Mucosa of rectum (tissue), 2 donors: ENCODE results near the gene ZNRD2.

ENCODE experiments used
- H3K27ac ChIP-seq, 2 donors: one replicate each; pipeline ENCODE4 v1.7.0; 2013; ENCODE audit warnings: inconsistent platforms in 2 of 2, low read depth in 2 of 2, low read length in 2 of 2
- H3K27me3 ChIP-seq, 2 donors: one replicate each; pipeline ENCODE4 v1.7.0; 2013; ENCODE audit warnings: low read length in 2 of 2; ENCODE audit not compliant: control insufficient read depth in 2 of 2, insufficient read depth in 2 of 2
- H3K36me3 ChIP-seq, 2 donors: one replicate each; pipeline ENCODE4 v1.7.0; 2013; ENCODE audit warnings: low read length in 2 of 2; ENCODE audit not compliant: control insufficient read depth in 2 of 2, insufficient read depth in 2 of 2
- H3K4me1 ChIP-seq, 2 donors: one replicate each; pipeline ENCODE4 v1.7.0; 2013; ENCODE audit warnings: low read length in 2 of 2, mild to moderate bottlenecking in 1 of 2; ENCODE audit not compliant: control insufficient read depth in 2 of 2, insufficient read depth in 2 of 2
- H3K4me3 ChIP-seq, 2 donors: one replicate each; pipeline ENCODE4 v1.7.0; 2013; ENCODE audit warnings: low read length in 2 of 2
- H3K9ac ChIP-seq, 2 donors: one replicate each; pipeline ENCODE4 v1.7.0; 2013; ENCODE audit warnings: low read length in 2 of 2, low read depth in 1 of 2, mild to moderate bottlenecking in 1 of 2
- H3K9me3 ChIP-seq, 2 donors: one replicate each; pipeline ENCODE4 v1.7.0; 2013; ENCODE audit warnings: low read length in 2 of 2; ENCODE audit not compliant: control insufficient read depth in 2 of 2
- donor health status: healthy.
- donor health status: Normal muscosa, but diverticular disease.

ZNRD2 gene

DNA sequence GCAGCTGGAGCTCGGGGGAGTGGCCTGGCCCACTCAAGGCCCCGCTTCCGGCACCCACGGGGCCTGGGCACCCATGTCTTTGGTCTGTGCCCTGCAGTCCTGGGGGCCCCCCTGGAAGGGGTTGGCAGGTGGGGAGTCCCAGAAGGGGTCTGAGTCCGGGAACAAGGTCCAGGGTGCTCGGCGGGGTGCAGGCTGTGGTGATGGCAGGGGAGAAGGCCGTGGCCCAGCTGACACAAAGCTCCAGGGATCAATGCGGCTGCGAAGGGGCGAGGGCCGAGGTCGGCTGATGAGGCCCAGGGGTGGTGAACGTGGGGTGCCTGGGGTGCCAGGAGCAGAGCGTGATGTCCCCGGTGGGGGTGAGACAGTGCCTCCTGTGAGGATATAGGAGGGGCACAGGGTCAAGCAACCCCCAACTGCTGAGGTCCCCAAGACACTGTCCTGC lies 28.0 kb downstream of the ZNRD2 start:
- peaks cover 26 to 31% of the 10 kb centered on the region in 2 donors for H3K36me3 ChIP-seq
- H3K9ac ChIP-seq: no peak overlapping the region
- H3K27ac ChIP-seq: no peak overlapping the region
- H3K27me3 ChIP-seq: no peaks in the 10 kb centered on the region
- no peaks in the 10 kb centered on the region for H3K9me3 ChIP-seq
- H3K4me3 ChIP-seq: no peak overlapping the region
- peaks cover 0 to 8% of the 10 kb centered on the region in 2 donors for H3K4me1 ChIP-seq

DNA sequence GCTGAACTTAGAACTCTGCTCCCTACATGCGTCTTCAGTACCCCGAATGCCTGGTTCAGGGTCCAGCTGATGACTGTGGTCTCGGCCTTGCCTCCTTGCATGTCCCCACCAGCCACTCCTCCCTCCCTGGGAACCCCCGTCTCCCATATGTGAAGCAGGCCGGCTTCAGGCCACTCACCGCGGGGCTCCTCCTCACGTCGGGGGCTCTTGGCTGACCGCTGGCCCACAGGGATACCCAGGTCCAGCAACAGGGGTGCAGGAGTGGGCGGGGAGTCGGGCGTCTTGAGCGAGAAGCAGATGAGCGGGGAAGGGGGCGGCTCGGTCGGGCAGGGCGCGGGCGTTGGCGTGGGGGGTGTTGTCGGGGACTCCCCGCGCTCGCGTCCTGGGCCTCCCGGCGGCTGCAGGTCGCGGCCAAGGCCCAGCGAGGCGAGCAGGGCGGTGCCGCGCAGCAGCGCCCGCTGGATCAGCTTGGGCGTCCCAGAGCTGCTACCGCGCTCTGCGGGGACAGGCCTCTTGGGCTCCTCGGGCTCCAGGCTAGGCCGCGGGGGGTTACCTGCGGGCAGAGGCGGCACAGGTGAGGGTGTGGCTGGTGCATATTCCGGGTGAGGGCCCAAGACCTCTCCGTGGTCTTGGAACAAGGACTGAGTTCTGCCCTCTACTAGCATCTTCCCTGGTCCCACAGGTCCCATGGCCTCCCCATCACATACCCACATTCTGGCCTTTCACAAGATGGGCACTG lies 29.1 kb downstream of the ZNRD2 start:
- no peak overlapping the region for H3K4me3 ChIP-seq
- H3K27ac ChIP-seq: no peak overlapping the region
- peaks cover 0 to 8% of the 10 kb centered on the region in 2 donors for H3K4me1 ChIP-seq
- H3K27me3 ChIP-seq: no peaks in the 10 kb centered on the region
- H3K9ac ChIP-seq: no peak overlapping the region
- H3K9me3 ChIP-seq: no peaks in the 10 kb centered on the region
- H3K36me3 ChIP-seq: peaks cover 34% of the 10 kb centered on the region in 2 donors

DNA sequence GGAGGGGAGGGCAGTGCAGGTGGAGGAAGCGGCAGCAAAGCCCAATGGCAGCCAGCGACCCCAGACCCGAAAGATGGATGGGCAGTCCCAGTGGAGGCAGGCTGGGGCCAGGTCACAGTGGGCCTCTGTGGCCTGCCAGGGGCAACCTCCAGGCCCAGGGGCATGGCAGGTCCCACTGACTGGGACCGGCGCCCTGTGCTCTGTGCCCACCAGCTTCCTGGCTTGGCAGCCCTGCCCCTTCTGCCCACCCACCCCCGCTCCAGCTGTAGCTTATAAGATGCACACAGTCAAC lies 29.6 kb downstream of the ZNRD2 start:
- peaks cover 39% of the 10 kb centered on the region in 2 donors for H3K36me3 ChIP-seq
- no peak overlapping the region for H3K9ac ChIP-seq
- H3K4me3 ChIP-seq: no peak overlapping the region
- H3K4me1 ChIP-seq: peaks cover 0 to 8% of the 10 kb centered on the region in 2 donors
- H3K9me3 ChIP-seq: no peaks in the 10 kb centered on the region
- H3K27me3 ChIP-seq: no peaks in the 10 kb centered on the region
- no peak overlapping the region for H3K27ac ChIP-seq

DNA sequence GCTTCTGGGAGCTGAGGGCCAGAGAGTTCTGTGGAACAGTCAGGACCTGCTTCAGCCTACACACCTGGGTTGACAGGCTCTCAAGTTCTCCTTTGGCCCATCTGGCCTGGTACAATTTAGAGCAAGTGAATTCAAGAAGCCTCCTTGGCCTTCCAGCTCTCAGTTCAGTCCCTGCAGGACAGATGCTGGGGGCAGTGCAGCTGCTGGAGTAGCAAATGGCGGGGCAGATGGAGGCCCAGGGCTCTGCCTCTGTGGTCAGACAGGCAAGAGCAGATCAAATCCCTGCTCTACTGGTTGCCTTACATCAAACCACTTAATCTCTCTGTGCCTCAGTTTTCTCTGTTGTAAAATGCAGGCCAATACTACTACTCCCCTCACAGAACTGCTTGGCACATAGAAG lies 34.0 kb downstream of the ZNRD2 start:
- Histone ChIP-seq H3K9me3 (no peaks in the 10 kb centered on the region), H3K36me3 (peaks cover 46 to 51% of the 10 kb centered on the region in 2 donors), H3K4me1 (peaks cover 2 to 4% of the 10 kb centered on the region in 2 donors), H3K27ac (no peak overlapping the region), H3K4me3 (no peak overlapping the region), H3K9ac (no peak overlapping the region), H3K27me3 (no peaks in the 10 kb centered on the region)

DNA sequence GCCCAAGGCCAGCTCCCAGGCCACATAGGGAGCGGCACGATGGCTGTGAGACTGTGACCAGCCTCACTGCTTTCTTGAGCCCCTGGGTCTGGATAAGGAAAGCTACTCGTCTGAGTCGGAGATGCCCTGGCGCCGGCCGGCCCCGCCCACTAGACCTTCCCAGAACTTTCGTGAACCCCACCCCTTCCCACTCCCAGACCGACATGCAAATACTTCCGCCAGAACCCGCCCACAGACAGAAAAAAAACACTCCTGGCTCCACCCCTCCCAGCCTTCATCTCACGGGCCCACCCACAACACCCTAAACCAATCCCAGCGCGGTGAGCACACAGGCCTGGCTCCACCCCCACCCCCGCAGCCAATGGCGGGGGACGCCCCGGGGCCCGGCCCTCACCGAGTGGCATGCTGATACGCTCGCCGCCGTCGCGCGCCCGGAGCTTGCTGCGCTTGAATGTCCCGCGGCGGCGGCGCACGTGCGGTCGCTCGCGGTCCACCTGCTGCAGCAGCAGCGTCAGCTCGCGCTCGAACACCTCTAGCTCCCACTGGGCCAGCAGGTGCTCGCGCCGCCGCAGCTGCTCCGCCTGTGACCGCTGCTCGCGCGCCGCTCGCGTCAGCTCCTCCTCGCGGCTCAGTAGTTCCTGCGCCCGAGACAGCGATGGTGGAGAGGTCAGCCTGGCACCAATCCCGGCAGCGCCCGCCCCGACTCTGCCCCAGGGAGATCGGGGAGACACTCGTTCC lies 36.8 kb downstream of the ZNRD2 start:
- Histone ChIP-seq H3K9ac (no peak overlapping the region), H3K9me3 (no peaks in the 10 kb centered on the region), H3K36me3 (peaks cover 50% of the 10 kb centered on the region in 2 donors), H3K27me3 (no peaks in the 10 kb centered on the region), H3K4me3 (peak overlapping the region in 1 of 2 donors; percentile 13), H3K4me1 (peaks cover 24 to 28% of the 10 kb centered on the region in 2 donors), H3K27ac (peak overlapping the region; percentile 59 to 65)

DNA sequence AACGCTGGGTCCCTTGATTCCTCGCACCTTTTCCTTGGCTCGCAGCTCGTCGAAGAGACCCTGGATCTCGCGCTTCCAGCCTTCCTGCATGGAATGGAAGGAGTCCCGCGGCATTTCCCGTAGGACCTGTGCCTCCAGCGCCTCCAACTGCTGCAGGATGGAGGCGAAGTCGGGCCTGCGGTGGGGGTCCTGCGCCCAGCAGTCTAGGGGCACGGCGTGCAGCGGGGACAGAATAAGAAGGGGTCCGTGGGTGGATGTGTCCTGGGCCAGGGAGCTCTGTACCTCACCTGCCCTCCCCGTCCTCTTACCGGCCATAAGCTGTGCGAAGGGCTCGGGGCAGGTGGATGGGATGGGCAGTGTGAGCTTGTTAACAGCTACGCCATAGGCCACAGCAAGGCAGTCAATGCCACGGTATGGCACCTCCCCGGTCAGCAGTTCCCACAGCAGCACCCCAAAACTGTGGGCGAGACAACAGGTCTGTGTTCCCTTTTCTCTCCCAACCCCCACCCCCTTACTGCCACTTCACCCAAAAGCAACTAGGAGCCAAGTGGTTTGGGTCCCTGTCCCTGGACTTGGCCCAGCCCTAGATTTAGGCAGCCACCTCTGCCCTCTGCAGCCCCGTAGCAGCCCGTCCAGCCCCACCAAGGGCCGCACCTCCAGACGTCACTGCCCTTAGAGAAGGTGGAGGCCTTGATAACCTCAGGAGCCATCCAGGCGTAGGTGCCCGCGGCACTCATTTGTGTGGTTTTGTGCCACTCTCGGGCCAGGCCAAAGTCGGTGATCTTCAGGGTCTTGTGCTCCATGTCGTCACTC lies 37.5 kb downstream of the ZNRD2 start:
- H3K36me3 ChIP-seq: peaks cover 52 to 58% of the 10 kb centered on the region in 2 donors
- H3K9ac ChIP-seq: no peak overlapping the region
- H3K4me3 ChIP-seq: peak overlapping the region in 1 of 2 donors; percentile 13
- H3K4me1 ChIP-seq: peaks cover 32 to 36% of the 10 kb centered on the region in 2 donors
- no peaks in the 10 kb centered on the region for H3K9me3 ChIP-seq
- no peaks in the 10 kb centered on the region for H3K27me3 ChIP-seq
- peak overlapping the region in 1 of 2 donors; percentile 1 for H3K27ac ChIP-seq

DNA sequence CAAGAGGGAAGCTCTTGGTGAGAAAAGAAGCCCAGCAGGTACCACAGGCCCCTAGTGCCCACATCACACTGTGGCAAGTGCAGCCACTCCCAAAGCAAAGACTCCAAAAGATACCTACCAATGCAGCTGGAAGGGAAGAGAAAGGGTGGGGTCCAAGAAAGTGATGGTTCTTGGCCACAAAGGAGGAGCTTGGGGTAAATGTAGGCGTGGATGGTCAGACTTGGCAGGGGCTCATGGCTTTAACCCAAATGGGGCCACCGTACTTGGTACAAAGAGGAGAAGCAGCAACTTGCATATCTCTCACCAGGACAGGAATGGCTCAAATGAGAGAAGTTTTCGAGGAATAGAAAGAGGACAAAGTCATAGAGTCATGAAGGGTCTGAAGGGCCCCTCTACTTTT lies 39.0 kb downstream of the ZNRD2 start:
- Histone ChIP-seq H3K36me3 (peaks cover 42 to 52% of the 10 kb centered on the region in 2 donors), H3K4me1 (peaks cover 38 to 41% of the 10 kb centered on the region in 2 donors), H3K9ac (no peak overlapping the region), H3K27ac (no peak overlapping the region), H3K9me3 (no peaks in the 10 kb centered on the region), H3K27me3 (no peaks in the 10 kb centered on the region), H3K4me3 (no peak overlapping the region)

DNA sequence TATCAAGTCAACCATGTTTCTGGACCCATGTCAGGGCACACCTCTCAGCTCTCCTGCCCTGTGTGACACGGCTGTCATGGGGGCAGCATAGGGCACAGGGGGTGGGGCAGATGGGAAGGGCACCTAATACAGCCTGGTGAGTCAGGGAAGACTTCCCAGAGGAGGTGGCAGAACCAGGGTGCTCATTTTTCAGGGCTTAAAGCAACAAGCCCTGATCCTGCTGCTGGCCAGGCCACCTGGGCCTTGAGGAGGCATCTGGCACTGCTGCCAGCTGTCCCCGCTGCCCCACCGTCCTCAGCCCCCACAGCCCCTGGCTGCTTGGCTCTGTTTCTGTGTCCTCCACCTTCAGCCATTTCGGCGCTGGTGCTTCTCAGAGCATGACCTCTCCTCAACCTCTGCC lies 39.4 kb downstream of the ZNRD2 start:
- peaks cover 38 to 48% of the 10 kb centered on the region in 2 donors for H3K36me3 ChIP-seq
- no peaks in the 10 kb centered on the region for H3K27me3 ChIP-seq
- no peak overlapping the region for H3K9ac ChIP-seq
- no peak overlapping the region for H3K27ac ChIP-seq
- peaks cover 38 to 41% of the 10 kb centered on the region in 2 donors for H3K4me1 ChIP-seq
- no peaks in the 10 kb centered on the region for H3K9me3 ChIP-seq
- H3K4me3 ChIP-seq: no peak overlapping the region

DNA sequence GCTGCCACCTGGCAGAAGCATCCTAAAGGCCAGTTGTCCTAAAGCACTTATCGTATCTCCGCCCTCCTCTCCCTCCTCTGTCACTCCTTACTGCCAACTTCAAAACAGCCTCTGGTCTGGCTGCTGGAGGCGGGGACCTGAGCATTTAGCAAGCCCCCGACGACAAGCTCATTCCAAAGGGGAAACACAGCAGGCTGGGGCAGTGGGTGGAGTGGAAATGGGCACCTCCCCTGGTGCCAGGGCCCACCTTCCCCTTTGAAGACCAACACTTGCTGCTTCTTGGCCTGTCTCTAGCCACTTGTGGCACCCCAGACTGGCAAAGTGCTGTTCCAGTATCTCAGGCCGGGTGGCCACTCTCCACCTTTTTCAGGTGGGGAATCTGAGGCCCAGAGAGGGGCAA lies 40.1 kb downstream of the ZNRD2 start:
- peaks cover 38 to 41% of the 10 kb centered on the region in 2 donors for H3K4me1 ChIP-seq
- H3K36me3 ChIP-seq: peaks cover 30 to 40% of the 10 kb centered on the region in 2 donors
- H3K27me3 ChIP-seq: no peaks in the 10 kb centered on the region
- H3K9me3 ChIP-seq: no peaks in the 10 kb centered on the region
- H3K27ac ChIP-seq: peak overlapping the region in 1 of 2 donors; percentile 49
- no peak overlapping the region for H3K9ac ChIP-seq
- H3K4me3 ChIP-seq: peak overlapping the region in 1 of 2 donors; percentile 31
